Middle frontal gyrus (tissue), 1 donor: ENCODE data around the gene STK4.
"Not testable (repeated sequence)": the region's sequence is repeated elsewhere in the genome, so short reads cannot be mapped to it uniquely, and the experiment has no call there.

ENCODE experiments used
- DNase-seq: peaks from one replicate; pipeline ENCODE4 v3.0.0-alpha.2; 2015; ENCODE audit warnings: low spot score; ENCODE audit errors: extremely low spot score

STK4 gene

GRCh38 chr20:45052698-45053429 lies 86.6 kb downstream of the STK4 start:
- DNase-seq = no peak

- DNase-seq = no peak
Observed at GRCh38 chr20:45053430-45054351, 87.4 kb downstream of the STK4 start.

- DNase-seq = no peak
Observed at GRCh38 chr20:45055056-45055455, 88.7 kb downstream of the STK4 start.

- no peak for DNase-seq
Observed at GRCh38 chr20:45056473-45057173, 90.3 kb downstream of the STK4 start.

- no peak for DNase-seq
Observed at GRCh38 chr20:45058168-45058850, 92.0 kb downstream of the STK4 start.

GRCh38 chr20:45059022-45059728 lies 92.9 kb downstream of the STK4 start:
- no peak for DNase-seq

- DNase-seq = no peak
Observed at GRCh38 chr20:45060294-45060693, 94.0 kb downstream of the STK4 start.

GRCh38 chr20:45061244-45061643 lies 94.9 kb downstream of the STK4 start:
- DNase-seq = no peak

GRCh38 chr20:45063107-45063506 lies 96.8 kb downstream of the STK4 start:
- not testable (repeated sequence) for DNase-seq

GRCh38 chr20:45064812-45065211 lies 98.5 kb downstream of the STK4 start:
- no peak for DNase-seq

GRCh38 chr20:45066372-45066771 lies 100.1 kb downstream of the STK4 start:
- no peak for DNase-seq

- DNase-seq = no peak
Observed at GRCh38 chr20:45067087-45067486, 100.8 kb downstream of the STK4 start.

GRCh38 chr20:45067558-45067957 lies 101.2 kb downstream of the STK4 start:
- DNase-seq = no peak

- DNase-seq = no peak
Observed at GRCh38 chr20:45069261-45069660, 102.9 kb downstream of the STK4 start.

- DNase-seq = no peak
Observed at GRCh38 chr20:45070932-45071632, 104.8 kb downstream of the STK4 start.

- DNase-seq = no peak
Observed at GRCh38 chr20:45072066-45072465, 105.8 kb downstream of the STK4 start.

GRCh38 chr20:45073221-45073620 lies 106.9 kb downstream of the STK4 start:
- no peak for DNase-seq

GRCh38 chr20:45077559-45077958 lies 111.2 kb downstream of the STK4 start:
- DNase-seq = no peak

GRCh38 chr20:45080867-45081624 lies 114.7 kb downstream of the STK4 start:
- no peak for DNase-seq
